NCI-H345 (cell line): ENCODE results near the gene RASAL2.
A peak's percentile ranks its signal among the peaks of the same experiment; 100 is the strongest.

Experiments
- DNase-seq: peaks from one replicate; lab custom pipeline; 2025; lab: John Stamatoyannopoulos, UW

RASAL2 gene

GRCh38 chr1:178513278-178513983, 419.5 kb downstream of the RASAL2 start:
- no peak for DNase-seq

DNA sequence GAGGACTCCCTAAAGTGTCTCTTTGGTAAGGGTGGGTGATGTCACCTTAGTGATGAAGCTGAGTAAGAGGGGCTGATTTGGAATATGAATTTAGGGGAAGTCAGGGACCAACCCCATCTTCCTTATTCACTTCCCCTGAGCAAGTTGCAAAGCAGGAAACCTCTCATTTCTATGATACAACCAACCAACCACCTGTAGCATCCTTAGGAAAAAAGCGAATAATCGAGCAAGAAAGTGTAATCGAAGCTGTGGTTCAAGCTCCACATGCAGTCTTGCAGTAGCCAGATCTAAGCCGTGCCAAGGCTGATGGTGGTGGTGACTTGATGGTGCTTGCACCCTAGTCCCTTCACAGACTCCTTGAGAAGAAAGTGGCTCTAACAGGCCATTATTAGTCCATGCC, 422.2 kb downstream of the RASAL2 start:
- DNase-seq = no peak

DNA sequence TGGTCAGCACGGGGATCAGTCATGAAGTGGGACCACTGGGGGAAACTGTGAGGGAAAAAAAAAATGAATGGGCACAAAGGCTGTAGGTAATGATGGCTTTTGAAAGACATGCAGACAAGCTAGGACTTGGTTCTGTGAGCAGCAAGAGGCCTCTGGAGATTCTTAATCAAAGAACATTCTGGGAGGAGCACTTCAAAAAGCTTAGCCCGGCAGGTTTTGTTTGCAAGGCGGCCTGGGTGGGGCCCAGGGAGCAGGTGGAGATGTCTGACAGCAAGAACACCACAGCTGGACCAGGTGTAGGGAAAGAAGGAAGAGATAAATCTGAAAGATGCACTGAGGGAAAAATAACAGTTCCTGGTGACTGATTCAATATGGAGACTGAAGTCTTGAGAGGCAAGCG, 425.0 kb downstream of the RASAL2 start:
- peak; percentile 73 for DNase-seq

DNA sequence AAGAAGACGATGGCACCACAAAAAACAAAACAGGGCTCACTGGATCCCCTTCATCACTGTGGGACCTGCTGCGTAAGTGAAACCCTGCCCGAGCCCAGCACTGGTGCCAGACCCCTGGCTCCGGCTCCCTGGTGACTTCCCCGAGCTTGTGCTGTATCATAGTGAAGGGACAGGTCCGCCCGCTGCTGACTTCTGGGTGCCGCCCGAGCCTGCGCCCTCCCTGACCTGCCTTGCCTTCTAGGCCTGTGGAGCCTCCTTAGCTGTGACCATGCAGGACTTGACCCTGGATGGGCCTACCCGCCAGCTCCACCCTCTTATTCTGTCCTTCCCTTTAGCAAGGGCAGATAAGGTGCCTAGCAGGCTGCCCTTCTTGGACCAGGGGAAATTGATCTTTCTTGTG, 426.9 kb downstream of the RASAL2 start:
- DNase-seq = no peak

DNA sequence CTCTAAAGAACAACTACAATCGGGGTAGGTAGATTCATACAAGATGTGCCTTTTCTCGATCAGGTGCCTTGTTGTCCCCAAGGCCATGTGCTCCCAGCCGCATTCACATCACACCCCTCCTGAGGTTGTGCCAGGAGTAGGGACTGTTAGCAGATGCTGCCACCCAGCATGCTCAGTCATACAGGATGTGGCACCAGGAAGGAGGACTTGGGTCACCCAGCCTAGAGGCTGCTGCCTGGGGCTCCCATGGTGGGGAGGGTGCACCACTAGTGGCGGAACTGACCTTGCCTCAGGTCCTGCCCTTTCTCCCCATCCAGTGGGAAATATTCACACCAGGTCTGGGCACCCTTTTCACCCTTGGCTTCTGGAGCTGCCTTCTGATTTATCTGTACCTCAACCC, 427.3 kb downstream of the RASAL2 start:
- no peak for DNase-seq

GRCh38 chr1:178527117-178527516, 433.2 kb downstream of the RASAL2 start:
- DNase-seq = no peak

- DNase-seq = peak; percentile 82
Measured at GRCh38 chr1:178528228-178528952, 434.5 kb downstream of the RASAL2 start.

- no peak for DNase-seq
Measured at GRCh38 chr1:178528953-178529335, 435.0 kb downstream of the RASAL2 start.

GRCh38 chr1:178529364-178530036, 435.6 kb downstream of the RASAL2 start:
- DNase-seq = no peak

DNA sequence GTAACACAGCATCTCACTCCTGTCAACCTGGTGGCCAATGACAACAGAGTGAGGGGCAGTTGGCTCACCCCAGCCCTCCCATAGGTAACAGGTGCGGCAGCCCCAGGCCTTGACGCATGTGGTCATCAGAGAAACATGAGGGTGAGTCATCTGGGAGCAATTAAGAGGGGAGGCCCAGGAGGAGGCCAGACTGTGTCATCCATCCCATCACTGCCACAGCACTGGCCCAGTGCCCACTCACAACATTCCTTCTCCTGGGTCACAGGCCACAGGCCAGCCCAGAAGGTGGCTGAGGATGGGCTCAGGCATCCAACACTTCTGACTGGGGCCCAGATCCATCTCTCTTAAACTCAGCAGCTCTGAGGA, 436.1 kb downstream of the RASAL2 start:
- DNase-seq = no peak

- DNase-seq = no peak
Measured at GRCh38 chr1:178530502-178530901, 436.6 kb downstream of the RASAL2 start.

DNA sequence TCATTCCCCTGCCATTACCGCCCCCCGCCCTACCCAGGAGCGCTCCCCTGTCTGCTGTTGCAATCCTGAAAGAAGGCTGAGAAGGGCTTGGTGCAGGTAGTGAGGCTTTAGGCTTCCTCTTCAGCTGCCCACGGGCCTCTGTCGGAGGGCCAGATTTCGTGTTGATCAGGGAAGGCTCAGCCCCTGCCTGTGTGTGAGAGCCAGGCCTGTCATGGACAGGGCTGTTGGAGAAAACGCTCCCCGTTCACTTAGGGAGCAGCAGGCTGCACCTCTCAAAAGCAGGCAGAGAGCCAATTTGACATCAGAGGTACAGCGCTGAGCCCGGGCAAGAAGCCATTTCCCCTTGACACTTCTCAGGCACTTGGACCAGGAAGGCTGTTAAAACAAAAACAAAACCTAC, 438.0 kb downstream of the RASAL2 start:
- DNase-seq = peak; percentile 82

DNA sequence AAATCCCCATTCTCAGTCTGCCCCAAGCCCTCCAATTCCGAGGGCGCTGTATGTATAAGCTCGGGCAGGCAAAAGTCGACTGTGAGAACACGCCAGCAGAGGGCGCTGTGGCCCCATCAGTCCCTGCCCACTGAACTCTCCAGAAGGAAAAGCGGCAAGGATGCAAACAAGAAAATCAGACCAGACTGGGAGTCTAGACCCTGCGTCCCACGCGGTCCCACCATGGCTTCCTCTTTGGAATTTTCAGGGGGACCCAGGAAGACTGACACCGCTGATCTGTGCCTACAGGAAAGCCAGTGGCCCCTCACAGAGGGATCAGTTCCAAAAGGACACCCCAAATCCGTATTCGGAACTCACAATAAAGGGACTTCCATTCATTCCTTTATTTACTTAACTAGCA, 438.5 kb downstream of the RASAL2 start:
- DNase-seq = peak; percentile 81

- no peak for DNase-seq
Measured at GRCh38 chr1:178533121-178533946, 439.4 kb downstream of the RASAL2 start.
